PC-3 (cell line): ENCODE results near the gene DNAAF5.

Experiments
- CTCF ChIP-seq: fragments of 300-600 bp; sonication (generic); conservative IDR thresholded peaks from 2 replicates; pipeline ENCODE4 v1.5.1; 2017; ENCODE audit warnings: antibody characterized with exemption, low read depth, mild to moderate bottlenecking, low read length
- EZH2 ChIP-seq: fragments of 300-600 bp; sonication (generic); IDR thresholded peaks from one replicate; pipeline ENCODE4 v1.6.1; 2017; ENCODE audit warnings: antibody characterized with exemption, mild to moderate bottlenecking, low read length; ENCODE audit not compliant: unreplicated experiment

- TF ChIP-seq CTCF (no peak), EZH2 (no peak)
These were observed 93.8 kb downstream of the DNAAF5 start for GRCh38 chr7:820341-820740.
